Breast epithelium (tissue), 4 donors: Measurements from ENCODE around the gene TEX38. TPM values are rescaled to one million over a fixed set of nuclear protein-coding genes. Genes with fewer than 3 reads are reported as not detected.

Experiments used
- DNase-seq, 2 donors: peaks; one replicate each; pipeline ENCODE4 v3.0.0-alpha.2; 2019; ENCODE audit warnings: low spot score in 2 of 2
- H3K27ac ChIP-seq, 2 donors: fragments of 200-600 bp; sonication (generic) in 1 of 2; one replicate each; pipeline ENCODE4 v1.5.1; 2016 to 2019; ENCODE audit warnings: mild to moderate bottlenecking in 1 of 2
- H3K27me3 ChIP-seq, 2 donors: fragments of 200-600 bp; sonication (generic) in 1 of 2; one replicate each; pipeline versions ENCODE4 v1.5.1 to v1.6.0; 2017 to 2019; ENCODE audit warnings: control low read depth in 1 of 2, mild to moderate bottlenecking in 1 of 2
- H3K36me3 ChIP-seq: fragments of 200-600 bp; one replicate; pipeline ENCODE4 v1.5.1; 2019
- H3K4me1 ChIP-seq, 2 donors: fragments of 200-600 bp; sonication (generic); one replicate each; pipeline ENCODE4 v1.5.1; 2016 to 2019; ENCODE audit warnings: control low read depth in 1 of 2
- H3K4me3 ChIP-seq, 3 donors: fragments of 200-600 bp; sonication (generic); 1 replicate in 2 of 3; 2 replicates in 1 of 3; pipeline ENCODE4 v1.5.1; 2016 to 2019; ENCODE audit warnings: mild to moderate bottlenecking in 3 of 3, moderate library complexity in 2 of 3
- H3K9me3 ChIP-seq, 2 donors: fragments of 200-600 bp; sonication (generic) in 1 of 2; one replicate each; pipeline ENCODE4 v1.5.1; 2016 to 2019; ENCODE audit warnings: control low read depth in 1 of 2
- POLR2A ChIP-seq: fragments of 450-650 bp; IDR thresholded peaks from one replicate; pipeline ENCODE4 v1.6.1; 2016; ENCODE audit warnings: antibody characterized with exemption, mild to moderate bottlenecking, moderate library complexity
- POLR2AphosphoS5 ChIP-seq, 3 donors: sonication (generic); formaldehyde crosslinking; IDR thresholded peaks; one replicate each; pipeline ENCODE4 v1.6.1; 2017; ENCODE audit warnings: antibody characterized with exemption in 3 of 3
- intact Hi-C: fragments of 100-400 bp; cut with DNase I; formaldehyde crosslinking; loops from one replicate; pipeline ENCODE4 v1.15.1; 2023; ENCODE audit warnings: low total_unique reads
- total RNA-seq, 3 donors: library from RNA; depleted of rRNA; stranded (reverse); fragments of >200 nt; gene quantifications; one replicate each; pipeline ENCODE4 v1.1.0, GENCODE V29; 2016
- TF ChIP-seq, protein P1 (sequence below), 3 donors: fragments of 450-650 bp; IDR thresholded peaks; one replicate each; pipeline ENCODE4 v1.5.1; 2016 to 2017; ENCODE audit warnings: antibody characterized with exemption in 3 of 3, mild to moderate bottlenecking in 3 of 3, moderate library complexity in 3 of 3

Gene TEX38
- total RNA-seq, 3 donors from 2014 or later = not detected

DNA sequence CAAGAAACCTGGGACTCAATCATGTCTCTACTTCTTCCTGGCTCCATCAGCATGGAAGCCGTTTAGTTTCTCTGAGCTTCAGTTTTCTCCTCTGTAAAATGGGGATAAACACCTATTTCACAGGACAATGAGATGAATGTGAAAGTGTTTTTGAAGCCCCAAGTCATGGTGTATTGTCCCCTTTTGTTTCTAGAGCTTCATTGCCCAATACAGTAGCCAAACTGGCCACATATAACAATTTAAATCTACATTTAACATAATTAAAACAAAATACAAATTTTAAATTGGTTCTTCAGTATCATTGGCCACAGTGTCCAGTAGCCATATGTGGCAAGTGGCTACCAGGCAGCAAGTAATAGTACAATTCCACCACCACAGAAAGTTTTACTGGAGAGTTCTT lies 49.5 kb downstream of the TEX38 start:
- intact Hi-C loops = no loop called here
- H3K27me3 ChIP-seq = no peaks in the 10 kb centered on the region
- no peak for TF ChIP-seq POLR2A
- TF ChIP-seq, protein P1, sequence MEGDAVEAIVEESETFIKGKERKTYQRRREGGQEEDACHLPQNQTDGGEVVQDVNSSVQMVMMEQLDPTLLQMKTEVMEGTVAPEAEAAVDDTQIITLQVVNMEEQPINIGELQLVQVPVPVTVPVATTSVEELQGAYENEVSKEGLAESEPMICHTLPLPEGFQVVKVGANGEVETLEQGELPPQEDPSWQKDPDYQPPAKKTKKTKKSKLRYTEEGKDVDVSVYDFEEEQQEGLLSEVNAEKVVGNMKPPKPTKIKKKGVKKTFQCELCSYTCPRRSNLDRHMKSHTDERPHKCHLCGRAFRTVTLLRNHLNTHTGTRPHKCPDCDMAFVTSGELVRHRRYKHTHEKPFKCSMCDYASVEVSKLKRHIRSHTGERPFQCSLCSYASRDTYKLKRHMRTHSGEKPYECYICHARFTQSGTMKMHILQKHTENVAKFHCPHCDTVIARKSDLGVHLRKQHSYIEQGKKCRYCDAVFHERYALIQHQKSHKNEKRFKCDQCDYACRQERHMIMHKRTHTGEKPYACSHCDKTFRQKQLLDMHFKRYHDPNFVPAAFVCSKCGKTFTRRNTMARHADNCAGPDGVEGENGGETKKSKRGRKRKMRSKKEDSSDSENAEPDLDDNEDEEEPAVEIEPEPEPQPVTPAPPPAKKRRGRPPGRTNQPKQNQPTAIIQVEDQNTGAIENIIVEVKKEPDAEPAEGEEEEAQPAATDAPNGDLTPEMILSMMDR (IDR thresholded peaks at IDR 0.05) = no peak
- no peak for TF ChIP-seq POLR2AphosphoS5 (IDR thresholded peaks at IDR 0.05)
- no peak overlapping the region for H3K4me3 ChIP-seq
- DNase-seq = no peak
- H3K4me1 ChIP-seq = peaks cover 4 to 9% of the 10 kb centered on the region in 2 donors
- H3K9me3 ChIP-seq = no peaks in the 10 kb centered on the region
- no peak overlapping the region for H3K27ac ChIP-seq
- H3K36me3 ChIP-seq = no peaks in the 10 kb centered on the region

DNA sequence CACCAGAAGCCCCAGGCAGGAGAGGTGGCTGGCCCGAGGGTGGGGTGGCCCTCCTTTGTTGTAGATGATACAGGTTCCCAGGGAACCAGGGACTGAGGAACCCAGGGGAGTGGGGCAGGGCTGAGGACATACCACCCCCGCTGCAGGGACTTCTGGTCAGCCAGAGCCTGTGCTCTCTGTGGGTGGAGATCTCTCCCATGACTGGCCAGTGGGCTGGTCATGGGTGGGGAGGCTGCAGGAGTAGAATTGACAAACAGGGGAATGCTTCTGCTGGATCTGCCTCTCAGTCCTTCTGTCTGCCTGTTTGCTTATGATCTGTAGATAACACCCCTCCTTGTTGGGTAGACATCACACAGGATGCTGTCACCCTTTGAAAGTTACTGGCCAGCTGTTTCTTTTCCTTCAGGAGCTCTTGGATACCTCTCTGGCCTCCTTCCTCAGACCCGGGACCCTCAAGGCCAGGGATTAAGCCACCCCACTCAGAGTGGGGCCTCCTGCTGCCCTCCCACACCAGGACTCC lies 50.1 kb downstream of the TEX38 start:
- no peak for DNase-seq
- Histone ChIP-seq H3K4me1 (peaks cover 4 to 9% of the 10 kb centered on the region in 2 donors), H3K4me3 (no peak overlapping the region), H3K36me3 (no peaks in the 10 kb centered on the region), H3K9me3 (no peaks in the 10 kb centered on the region), H3K27ac (no peak overlapping the region), H3K27me3 (no peaks in the 10 kb centered on the region)
- no peak for TF ChIP-seq POLR2AphosphoS5 (IDR thresholded peaks at IDR 0.05)
- TF ChIP-seq POLR2A = no peak
- TF ChIP-seq, protein P1 (IDR thresholded peaks at IDR 0.05) = no peak
- intact Hi-C loops = no loop called here

Other genes starting within 250 kb of the TEX38 start
- not detected for gene DMBX1, start 182.0 kb upstream of the TEX38 start, total RNA-seq
- gene KNCN, start 120.2 kb upstream of the TEX38 start, total RNA-seq = not detected
- gene MKNK1, start 67.6 kb upstream of the TEX38 start, total RNA-seq = 10 to 100 TPM; 34.7 to 51.5 (median 47.2) TPM
- gene MOB3C, start 55.0 kb upstream of the TEX38 start, total RNA-seq = 10 to 100 TPM; 10.5 to 14.5 (median 14.1) TPM
- 10 to 100 TPM; 42.3 to 68.8 (median 44.8) TPM for gene ATPAF1, start 3.5 kb upstream of the TEX38 start, total RNA-seq
- gene EFCAB14, start 47.3 kb downstream of the TEX38 start, total RNA-seq = 100 to 1,000 TPM in 2 of 3 donors, 10 to 100 TPM in 1; 92.8 to 128 (median 106) TPM
- gene CYP4B1, start 127.2 kb downstream of the TEX38 start, total RNA-seq = 100 to 1,000 TPM in 1 of 3 donors, 10 to 100 TPM in 2; 58.4 to 882 (median 74.1) TPM